Smooth muscle cell (in vitro differentiated cells): Measurements from ENCODE around the gene SLC7A6. TPM values are rescaled to one million over a fixed set of nuclear protein-coding genes. Genes with fewer than 3 reads are reported as not detected.

ENCODE experiments used
- DNase-seq: peaks from one replicate; lab custom pipeline; 2025; ENCODE audit not compliant: unreplicated experiment; lab: John Stamatoyannopoulos, UW
- H2AFZ ChIP-seq: fragments of 200-600 bp; sonication (generic); 2 replicates; pipeline ENCODE4 v1.6.0; 2016; ENCODE audit warnings: antibody characterized with exemption, low read depth, mild to moderate bottlenecking
- H3F3A ChIP-seq: fragments of 200-600 bp; sonication (generic); 2 replicates; pipeline ENCODE4 v1.6.0; 2017; ENCODE audit warnings: antibody characterized with exemption, low read depth
- H3K27ac ChIP-seq: fragments of 200-600 bp; sonication (generic); 2 replicates; pipeline ENCODE4 v1.5.1; 2016; ENCODE audit warnings: low read depth, mild to moderate bottlenecking
- H3K27me3 ChIP-seq: fragments of 200-600 bp; sonication (generic); 2 replicates; pipeline ENCODE4 v1.6.1; 2016; ENCODE audit warnings: low read depth, mild to moderate bottlenecking
- H3K36me3 ChIP-seq: fragments of 200-600 bp; sonication (generic); 2 replicates; pipeline ENCODE4 v1.5.1; 2016; ENCODE audit warnings: low read depth
- H3K4me1 ChIP-seq: fragments of 200-600 bp; sonication (generic); 2 replicates; pipeline ENCODE4 v1.5.1; 2016; ENCODE audit warnings: low read depth
- H3K4me2 ChIP-seq: fragments of 200-600 bp; sonication (generic); 2 replicates; pipeline ENCODE4 v1.6.0; 2016; ENCODE audit warnings: mild to moderate bottlenecking
- H3K4me3 ChIP-seq: fragments of 200-600 bp; sonication (generic); 2 replicates; pipeline ENCODE4 v1.5.1; 2016; ENCODE audit warnings: mild to moderate bottlenecking
- H3K79me2 ChIP-seq: fragments of 200-600 bp; sonication (generic); 2 replicates; pipeline ENCODE4 v1.6.0; 2016; ENCODE audit warnings: low read depth, mild to moderate bottlenecking
- H3K9ac ChIP-seq: fragments of 200-600 bp; sonication (generic); 2 replicates; pipeline ENCODE4 v1.6.0; 2016; ENCODE audit warnings: low read depth
- H3K9me3 ChIP-seq: fragments of 200-600 bp; sonication (generic); replicated peaks from 2 replicates; pipeline ENCODE4 v1.5.1; 2016; ENCODE audit warnings: low read depth
- H4K20me1 ChIP-seq: fragments of 200-600 bp; sonication (generic); 2 replicates; pipeline ENCODE4 v1.6.0; 2016; ENCODE audit warnings: low read depth
- CTCF ChIP-seq: fragments of 200-600 bp; sonication (generic); IDR thresholded peaks from 2 replicates; pipeline ENCODE4 v1.5.1; 2017; ENCODE audit warnings: borderline replicate concordance, mild to moderate bottlenecking, antibody characterized with exemption; ENCODE audit not compliant: insufficient read depth, poor library complexity, severe bottlenecking
- WGBS: methylation state at CpG from one replicate; pipeline ENCODE4 v1.1.7; 2016; ENCODE audit warnings: low lambda C conversion rate; 5-methylcytosine and 5-hydroxymethylcytosine counted together
- polyA plus RNA-seq: library from polyadenylated mRNA; unstranded; fragments of >200 nt; fragmentation: Nextera tagmentation; extraction: Ambion mirVana; gene quantifications from 2 replicates; pipeline ENCODE4 v1.2.1, GENCODE V29; 2016
- total RNA-seq: library from RNA; depleted of rRNA; stranded (reverse); fragments of >200 nt; gene quantifications from 2 replicates; pipeline ENCODE4 v1.2.3, GENCODE V29; 2014

SLC7A6 gene
- total and polyA plus RNA-seq, 2 experiments from 2014 or later, result 11.4 to 16.5 TPM

- H3K4me2 ChIP-seq, result no peak overlapping the region
- no peaks in the 10 kb centered on the region for H3F3A ChIP-seq
- no peaks in the 10 kb centered on the region for H3K9me3 ChIP-seq
- DNase-seq, result no peak
- no peak overlapping the region for H3K4me3 ChIP-seq
- no peaks in the 10 kb centered on the region for H3K27me3 ChIP-seq
- H3K36me3 ChIP-seq, result no peaks in the 10 kb centered on the region
- H4K20me1 ChIP-seq, result peaks cover 95% of the 10 kb centered on the region
- H2AFZ ChIP-seq, result no peak overlapping the region
- H3K9ac ChIP-seq, result no peak overlapping the region
- peaks cover 18% of the 10 kb centered on the region for H3K79me2 ChIP-seq
- H3K27ac ChIP-seq, result no peak overlapping the region
- 97% methylated on average over 5 of the region's 5 CpGs for WGBS
- no peaks in the 10 kb centered on the region for H3K4me1 ChIP-seq
- no peak for TF ChIP-seq CTCF
Observed at GRCh38 chr16:68284847-68285246, 20.5 kb downstream of the SLC7A6 start.

GRCh38 chr16:68285683-68286082, 21.4 kb downstream of the SLC7A6 start:
- Histone ChIP-seq H3K4me2 (no peak overlapping the region), H3K27ac (no peak overlapping the region), H3K79me2 (peaks cover 15% of the 10 kb centered on the region), H3K9me3 (no peaks in the 10 kb centered on the region), H3K4me3 (no peak overlapping the region), H2AFZ (no peak overlapping the region), H3K4me1 (no peaks in the 10 kb centered on the region), H3K27me3 (no peaks in the 10 kb centered on the region), H3K36me3 (no peaks in the 10 kb centered on the region), H3K9ac (no peak overlapping the region), H4K20me1 (peaks cover 87% of the 10 kb centered on the region), H3F3A (no peaks in the 10 kb centered on the region)
- TF ChIP-seq CTCF, result no peak
- no peak for DNase-seq
- WGBS, result 96% methylated on average over 3 of the region's 3 CpGs

- peaks cover 15% of the 10 kb centered on the region for H3K79me2 ChIP-seq
- WGBS, result 94% methylated on average over 12 of the region's 12 CpGs
Observed at GRCh38 chr16:68286153-68287074, 22.1 kb downstream of the SLC7A6 start.

More at GRCh38 chr16:68286153-68287074, 22.1 kb downstream of the SLC7A6 start:
- Histone ChIP-seq H3F3A (no peaks in the 10 kb centered on the region), H3K9ac (no peak overlapping the region), H2AFZ (no peak overlapping the region), H3K4me1 (no peaks in the 10 kb centered on the region), H3K27me3 (no peaks in the 10 kb centered on the region), H3K4me3 (no peak overlapping the region), H3K27ac (no peak overlapping the region), H3K9me3 (no peaks in the 10 kb centered on the region), H4K20me1 (peaks cover 80% of the 10 kb centered on the region), H3K4me2 (no peak overlapping the region), H3K36me3 (no peaks in the 10 kb centered on the region)
- no peak for DNase-seq
- TF ChIP-seq CTCF, result no peak
